AG04449 (cell line): ENCODE data around the gene CWH43.

ENCODE experiments used
- CTCF ChIA-PET: fragments of 350-600 bp; formaldehyde crosslinking; extraction: SDS; loops from one replicate; lab custom pipeline; 2021; ENCODE audit warnings: antibody characterized with exemption; lab: Yijun Ruan, JAX
- POLR2A ChIA-PET: fragments of 400-600, 350-600 bp; formaldehyde crosslinking; extraction: SDS; loops from one replicate; lab custom pipeline; 2020; ENCODE audit warnings: antibody characterized with exemption, inconsistent platforms; lab: Yijun Ruan, JAX
- DNase-seq: peaks from one replicate; pipeline ENCODE4 v3.0.0-alpha.2; 2010; ENCODE audit warnings: low read depth, low spot score
- H3K4me3 ChIP-seq: 2 replicates; pipeline ENCODE4 v1.5.1; 2011; ENCODE audit warnings: low read depth, mild to moderate bottlenecking, control low read depth, low read length
- TF ChIP-seq, protein P1 (sequence below): IDR thresholded peaks from one replicate; pipeline ENCODE4 v1.5.1; 2011; ENCODE audit warnings: mild to moderate bottlenecking, moderate library complexity, low read length, control low read depth, inconsistent platforms; ENCODE audit not compliant: insufficient read depth; ENCODE audit errors: missing control alignments

The CWH43 gene

DNA sequence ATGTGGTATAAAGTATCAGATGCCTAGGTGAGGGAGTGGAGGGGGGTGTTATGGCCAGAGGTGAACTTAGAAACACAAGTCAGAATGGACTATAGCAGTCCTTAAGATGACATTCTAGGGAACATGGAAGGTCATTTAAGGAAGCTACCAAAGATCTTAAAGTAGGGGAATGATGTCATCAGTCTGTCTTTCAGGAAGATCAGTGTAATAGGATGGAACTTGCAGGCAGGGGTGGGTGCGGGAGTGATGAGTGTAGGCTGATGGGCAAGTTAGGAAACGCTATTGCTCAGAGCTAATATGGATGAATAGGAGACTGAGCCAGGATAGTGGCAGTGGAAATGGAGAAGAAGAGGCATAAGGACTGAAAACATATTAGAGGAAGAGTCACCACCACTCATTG, 27.5 kb upstream of the CWH43 start:
- no peak for DNase-seq
- TF ChIP-seq, protein P1, sequence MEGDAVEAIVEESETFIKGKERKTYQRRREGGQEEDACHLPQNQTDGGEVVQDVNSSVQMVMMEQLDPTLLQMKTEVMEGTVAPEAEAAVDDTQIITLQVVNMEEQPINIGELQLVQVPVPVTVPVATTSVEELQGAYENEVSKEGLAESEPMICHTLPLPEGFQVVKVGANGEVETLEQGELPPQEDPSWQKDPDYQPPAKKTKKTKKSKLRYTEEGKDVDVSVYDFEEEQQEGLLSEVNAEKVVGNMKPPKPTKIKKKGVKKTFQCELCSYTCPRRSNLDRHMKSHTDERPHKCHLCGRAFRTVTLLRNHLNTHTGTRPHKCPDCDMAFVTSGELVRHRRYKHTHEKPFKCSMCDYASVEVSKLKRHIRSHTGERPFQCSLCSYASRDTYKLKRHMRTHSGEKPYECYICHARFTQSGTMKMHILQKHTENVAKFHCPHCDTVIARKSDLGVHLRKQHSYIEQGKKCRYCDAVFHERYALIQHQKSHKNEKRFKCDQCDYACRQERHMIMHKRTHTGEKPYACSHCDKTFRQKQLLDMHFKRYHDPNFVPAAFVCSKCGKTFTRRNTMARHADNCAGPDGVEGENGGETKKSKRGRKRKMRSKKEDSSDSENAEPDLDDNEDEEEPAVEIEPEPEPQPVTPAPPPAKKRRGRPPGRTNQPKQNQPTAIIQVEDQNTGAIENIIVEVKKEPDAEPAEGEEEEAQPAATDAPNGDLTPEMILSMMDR, result no peak
- CTCF ChIA-PET, result interaction anchor here (1.0 to 10.4 kb wide), 5 partner anchors 9 to 387 kb away, joined by 3 to 110 read pairs (median 3); no protein-coding TSS in a partner anchor
- POLR2A ChIA-PET, result no interaction called here
- no peak overlapping the region for H3K4me3 ChIP-seq

DNA sequence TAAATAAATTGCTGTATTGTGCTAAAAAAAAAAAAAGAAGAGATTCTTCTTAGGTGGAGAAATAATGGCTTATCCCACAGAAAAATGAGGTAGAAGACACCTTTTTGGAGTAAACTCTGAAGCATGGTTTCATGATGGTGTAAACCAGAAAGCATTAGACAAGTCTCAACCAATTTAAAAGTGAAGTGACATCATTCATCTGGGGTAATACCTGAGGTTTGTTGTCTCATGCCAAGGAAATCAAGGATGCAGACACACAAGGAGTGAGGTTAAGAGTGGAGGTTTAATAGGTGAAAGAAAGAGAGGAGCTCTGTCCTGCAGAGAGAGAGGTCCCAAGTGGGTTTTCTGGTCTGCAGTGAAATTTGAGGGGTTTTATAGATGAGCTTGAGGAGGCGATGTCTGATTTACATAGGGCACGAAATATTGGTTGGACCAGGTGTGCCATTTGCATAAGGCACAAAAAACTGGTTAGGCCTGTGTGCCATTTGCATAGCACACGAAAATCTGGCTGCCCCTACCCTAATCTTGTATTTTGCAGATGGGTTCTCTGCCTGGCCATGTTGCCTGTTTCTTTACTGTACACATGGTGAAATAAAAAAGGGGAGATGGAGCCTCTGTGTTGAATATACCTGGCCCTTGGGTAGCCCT, 25.0 kb upstream of the CWH43 start:
- POLR2A ChIA-PET, result no interaction called here
- no peak for DNase-seq

DNA sequence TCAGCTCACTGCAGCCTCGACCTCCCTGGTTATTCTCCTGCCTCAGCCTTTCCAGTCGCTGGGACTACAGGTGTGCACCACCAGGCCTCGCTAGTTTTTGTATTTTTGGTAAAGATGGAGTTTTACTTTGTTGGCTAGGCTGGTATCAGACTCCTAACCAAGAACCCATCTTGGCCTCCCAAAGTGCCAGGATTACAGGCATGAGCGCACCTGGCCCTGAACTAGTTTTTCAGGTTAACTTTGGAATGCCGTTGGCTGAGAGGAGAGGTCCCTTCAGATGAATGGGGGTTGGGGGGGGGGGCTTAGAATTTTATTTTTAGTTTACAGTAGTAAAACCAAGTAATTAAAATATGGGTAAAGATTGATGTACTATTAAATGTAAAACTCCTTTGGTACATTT, 23.4 kb upstream of the CWH43 start:
- DNase-seq, result no peak
- TF ChIP-seq, protein P1, result no peak
- POLR2A ChIA-PET, result no interaction called here
- no peak overlapping the region for H3K4me3 ChIP-seq
- CTCF ChIA-PET, result interaction anchor here (0.6 to 10.4 kb wide), 29 partner anchors 12 to 405 kb away, joined by 3 to 110 read pairs (median 4); no protein-coding TSS in a partner anchor

More for the DNA sequence above, 25.0 kb upstream of the CWH43 start:
- no peak overlapping the region for H3K4me3 ChIP-seq
- CTCF ChIA-PET, result interaction anchor here (0.7 to 10.4 kb wide), 12 partner anchors 9 to 415 kb away, joined by 3 to 110 read pairs (median 4); no protein-coding TSS in a partner anchor
- TF ChIP-seq, protein P1, result no peak

DNA sequence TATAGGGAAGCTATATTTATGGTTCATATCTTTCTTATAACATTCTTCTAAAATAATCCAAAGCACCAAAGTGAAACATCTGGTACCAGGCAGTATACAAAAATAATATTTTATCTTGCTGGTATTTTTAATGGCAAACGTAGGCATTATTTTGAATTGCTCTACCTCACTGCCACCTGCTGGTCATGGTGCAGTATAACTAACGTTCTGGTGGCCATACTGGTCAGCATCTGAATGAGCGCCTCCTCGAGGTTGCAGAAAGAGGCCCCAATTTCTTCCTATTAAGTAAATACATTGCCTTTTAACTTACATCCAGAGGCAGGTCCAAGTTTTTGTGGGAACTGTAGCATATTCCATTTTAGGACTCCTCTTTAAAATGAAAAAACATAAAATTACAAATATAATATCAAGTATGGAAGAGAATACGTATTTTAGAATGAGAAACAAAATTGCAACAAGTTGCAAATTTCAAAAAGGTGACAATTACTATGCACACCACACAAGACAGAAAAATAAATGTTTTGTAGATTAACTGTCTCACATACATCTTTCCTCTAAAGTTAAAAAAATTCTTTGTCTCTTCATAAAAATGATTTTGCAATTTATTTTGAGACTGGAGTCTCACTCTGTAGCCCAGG, 22.9 kb upstream of the CWH43 start:
- POLR2A ChIA-PET, result no interaction called here
- no peak overlapping the region for H3K4me3 ChIP-seq
- TF ChIP-seq, protein P1, result peak; percentile 93
- peak; percentile 62 for DNase-seq
- CTCF ChIA-PET, result interaction anchor here (0.6 to 10.4 kb wide), 36 partner anchors 11 to 406 kb away, joined by 3 to 110 read pairs (median 4); no protein-coding TSS in a partner anchor

DNA sequence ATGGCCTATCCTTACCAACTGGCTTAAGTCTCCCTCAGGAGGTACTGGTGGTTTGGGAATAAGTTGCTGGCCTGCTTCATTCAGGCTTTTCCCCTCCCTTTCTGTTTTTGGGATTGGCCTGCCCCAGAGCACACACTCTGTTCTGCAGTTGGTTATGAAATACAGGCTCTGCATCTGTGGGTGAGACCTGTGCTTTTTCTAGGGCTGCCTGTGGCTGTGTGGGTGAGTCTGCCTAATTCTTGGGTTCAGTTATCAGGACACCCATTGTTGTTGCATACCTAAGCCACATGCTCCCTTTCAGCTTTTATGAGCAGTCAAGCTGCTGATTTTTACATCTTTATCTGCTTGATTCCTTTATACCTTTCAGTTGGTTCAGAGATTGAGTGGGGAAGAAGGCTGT, 19.0 kb upstream of the CWH43 start:
- POLR2A ChIA-PET, result interaction anchor here (1.1 kb wide), 1 partner anchor 187 kb away, joined by 3 read pairs; no protein-coding TSS in a partner anchor
- TF ChIP-seq, protein P1, result no peak
- DNase-seq, result no peak
- no peak overlapping the region for H3K4me3 ChIP-seq
- CTCF ChIA-PET, result no interaction called here

DNA sequence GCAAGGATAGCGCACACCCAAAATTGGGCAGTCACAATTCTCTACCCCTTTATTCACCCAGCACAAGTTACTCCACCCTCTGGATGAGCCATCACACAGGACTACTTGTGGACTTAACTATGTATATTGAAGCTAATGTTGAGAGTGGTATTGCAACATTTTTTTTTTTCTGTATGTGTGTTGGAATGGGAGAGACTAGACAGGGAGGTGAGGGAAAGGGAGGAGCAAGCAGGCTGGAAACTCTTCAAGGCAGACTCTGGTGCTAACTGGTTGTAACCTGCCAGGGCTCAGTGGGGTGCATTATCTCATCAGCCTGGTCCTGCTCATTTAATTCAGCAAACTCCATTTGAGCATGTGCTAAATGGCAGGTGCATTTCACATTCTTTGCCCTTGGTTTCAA, 18.4 kb upstream of the CWH43 start:
- no peak for DNase-seq
- no peak overlapping the region for H3K4me3 ChIP-seq
- ChIA-PET POLR2A (interaction anchor here (1.1 kb wide), 1 partner anchor 187 kb away, joined by 3 read pairs; no protein-coding TSS in a partner anchor), CTCF (interaction anchor here (3.4 kb wide), 1 partner anchor 389 kb away, joined by 18 read pairs; no protein-coding TSS in a partner anchor)
- TF ChIP-seq, protein P1, result no peak
